BE2C (cell line): Measurements from ENCODE around the gene KCNK10.
A peak's percentile ranks its signal among the peaks of the same experiment; 100 is the strongest.

ENCODE experiments used
- DNase-seq: peaks from one replicate; pipeline ENCODE4 v3.0.0-alpha.2; 2020
- H3K27me3 ChIP-seq: fragments of 250-450 bp; sonication (Bioruptor Pico); 2 replicates; pipeline ENCODE4 v1.5.1; 2020; ENCODE audit warnings: mild to moderate bottlenecking
- H3K36me3 ChIP-seq: fragments of 250-450 bp; sonication (Bioruptor Pico); 2 replicates; pipeline ENCODE4 v1.5.1; 2020; ENCODE audit warnings: mild to moderate bottlenecking
- H3K4me1 ChIP-seq: fragments of 250-450 bp; sonication (Bioruptor Pico); 2 replicates; pipeline ENCODE4 v1.5.1; 2020
- H3K4me3 ChIP-seq: 2 replicates; pipeline ENCODE4 v1.5.1; 2011; ENCODE audit warnings: low read depth, low read length
- H3K9me3 ChIP-seq: fragments of 250-450 bp; sonication (Bioruptor Pico); 2 replicates; pipeline ENCODE4 v1.5.1; 2020
- CTCF ChIP-seq: IDR thresholded peaks from 2 replicates; pipeline ENCODE4 v1.5.1; 2012; ENCODE audit warnings: mild to moderate bottlenecking, low read depth, low read length

The KCNK10 gene

DNA sequence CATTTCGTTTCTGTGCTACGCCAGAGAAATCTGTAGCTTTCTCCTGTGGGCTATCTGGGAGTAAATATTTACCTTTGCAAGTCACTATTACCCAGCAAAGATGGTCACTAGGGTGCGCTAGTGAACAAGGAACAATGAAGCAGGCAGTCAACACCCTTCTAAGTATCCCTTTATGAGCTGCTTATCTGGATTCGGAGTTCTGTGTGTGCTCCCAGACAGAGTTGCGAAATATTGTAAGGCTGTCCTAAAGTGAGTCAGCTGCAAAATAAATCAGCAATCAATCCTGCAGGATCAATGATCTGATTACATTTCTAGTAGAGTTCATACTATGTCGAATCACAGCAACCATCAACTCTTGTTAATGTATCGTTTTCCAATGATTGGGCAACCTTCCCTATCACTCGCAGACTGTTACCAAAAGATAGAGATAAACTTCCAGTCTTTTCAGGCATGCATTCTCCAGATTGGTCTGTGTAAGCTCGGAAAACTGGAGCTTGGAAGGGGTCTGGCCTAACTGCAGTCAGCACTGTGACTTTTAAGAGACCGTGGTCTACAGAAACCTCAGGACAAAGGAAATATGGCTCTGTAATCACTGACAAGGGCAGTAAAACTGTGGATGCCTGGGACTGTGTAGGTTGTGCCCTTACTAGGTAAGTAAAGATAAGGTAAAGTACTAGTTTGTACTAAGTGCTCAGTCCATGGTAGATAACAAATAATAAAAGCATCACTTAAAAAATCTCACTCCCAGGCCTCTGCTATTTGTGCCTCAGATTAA lies 133.5 kb downstream of the KCNK10 start:
- TF ChIP-seq CTCF = peak; percentile 90
- DNase-seq = peak; percentile 87
- peak overlapping the region; percentile 51 for H3K4me3 ChIP-seq

GRCh38 chr14:88188745-88189416 lies 134.2 kb downstream of the KCNK10 start:
- Histone ChIP-seq H3K4me3 (peak overlapping the region; percentile 51), H3K27me3 (no peaks in the 10 kb centered on the region), H3K9me3 (no peaks in the 10 kb centered on the region), H3K4me1 (no peaks in the 10 kb centered on the region), H3K36me3 (no peaks in the 10 kb centered on the region)
- TF ChIP-seq CTCF = no peak
- peak; percentile 20 for DNase-seq

More for the DNA sequence above, 133.5 kb downstream of the KCNK10 start:
- Histone ChIP-seq H3K9me3 (no peaks in the 10 kb centered on the region), H3K36me3 (no peaks in the 10 kb centered on the region), H3K27me3 (no peaks in the 10 kb centered on the region), H3K4me1 (no peaks in the 10 kb centered on the region)

DNA sequence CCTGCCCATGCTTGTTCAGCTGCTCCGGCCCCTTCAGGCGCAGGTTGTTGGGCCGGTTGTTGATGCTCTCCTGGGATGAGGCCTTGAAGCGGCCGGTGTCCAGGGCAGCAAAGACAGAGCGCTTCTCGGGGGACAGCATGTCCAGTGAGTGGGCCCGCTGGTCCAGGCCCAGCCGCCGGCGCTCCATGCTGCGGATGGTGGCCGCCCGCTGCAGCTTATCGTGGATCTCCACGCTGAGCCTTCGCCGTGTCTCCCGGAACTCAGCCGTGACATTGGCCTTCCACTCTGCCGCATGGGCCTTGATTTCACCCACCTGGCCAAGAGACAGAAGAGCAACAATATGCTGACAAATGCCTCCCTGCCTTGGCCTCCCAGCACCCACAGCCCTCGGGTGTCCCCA lies 137.2 kb downstream of the KCNK10 start:
- Histone ChIP-seq H3K4me3 (no peak overlapping the region), H3K27me3 (no peaks in the 10 kb centered on the region), H3K36me3 (no peaks in the 10 kb centered on the region), H3K9me3 (no peaks in the 10 kb centered on the region), H3K4me1 (no peaks in the 10 kb centered on the region)
- TF ChIP-seq CTCF = no peak
- DNase-seq = no peak

GRCh38 chr14:88184956-88185355 lies 138.1 kb downstream of the KCNK10 start:
- DNase-seq = no peak
- no peak overlapping the region for H3K4me3 ChIP-seq
- TF ChIP-seq CTCF = no peak
- no peaks in the 10 kb centered on the region for H3K36me3 ChIP-seq
- H3K4me1 ChIP-seq = no peaks in the 10 kb centered on the region
- no peaks in the 10 kb centered on the region for H3K27me3 ChIP-seq
- H3K9me3 ChIP-seq = no peaks in the 10 kb centered on the region

- no peak for DNase-seq
- H3K36me3 ChIP-seq = no peaks in the 10 kb centered on the region
- no peaks in the 10 kb centered on the region for H3K4me1 ChIP-seq
- H3K27me3 ChIP-seq = no peaks in the 10 kb centered on the region
- no peaks in the 10 kb centered on the region for H3K9me3 ChIP-seq
- H3K4me3 ChIP-seq = no peak overlapping the region
- TF ChIP-seq CTCF = no peak
Observed at GRCh38 chr14:88181072-88181471, 142.0 kb downstream of the KCNK10 start.

DNA sequence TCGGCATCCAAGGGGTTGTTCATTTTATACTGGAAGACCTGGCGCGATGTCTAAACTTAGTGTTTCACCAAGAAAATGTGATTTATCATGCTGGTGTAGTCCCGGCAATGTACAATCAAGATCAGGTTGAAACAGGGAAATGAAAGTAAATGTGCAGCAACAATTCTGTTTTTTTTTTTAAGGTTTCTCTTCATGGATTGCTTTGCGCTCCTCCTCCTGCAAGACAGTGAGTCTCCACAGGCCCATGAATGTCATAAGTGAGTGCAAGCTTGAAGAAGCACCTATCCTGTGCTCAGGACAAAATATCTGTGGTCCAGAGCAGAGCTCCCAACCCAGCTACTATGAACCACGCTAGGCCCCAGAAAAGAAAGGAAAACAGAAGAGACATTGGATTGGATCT lies 143.4 kb downstream of the KCNK10 start:
- DNase-seq = no peak

More for the DNA sequence above, 143.4 kb downstream of the KCNK10 start:
- H3K36me3 ChIP-seq = no peaks in the 10 kb centered on the region
- no peak overlapping the region for H3K4me3 ChIP-seq
- H3K27me3 ChIP-seq = no peaks in the 10 kb centered on the region
- no peaks in the 10 kb centered on the region for H3K9me3 ChIP-seq
- no peaks in the 10 kb centered on the region for H3K4me1 ChIP-seq
- TF ChIP-seq CTCF = no peak
